Measurements from ENCODE around the gene SERAC1.
A peak's percentile ranks its signal among the peaks of the same experiment; 100 is the strongest.

SERAC1 gene

DNA sequence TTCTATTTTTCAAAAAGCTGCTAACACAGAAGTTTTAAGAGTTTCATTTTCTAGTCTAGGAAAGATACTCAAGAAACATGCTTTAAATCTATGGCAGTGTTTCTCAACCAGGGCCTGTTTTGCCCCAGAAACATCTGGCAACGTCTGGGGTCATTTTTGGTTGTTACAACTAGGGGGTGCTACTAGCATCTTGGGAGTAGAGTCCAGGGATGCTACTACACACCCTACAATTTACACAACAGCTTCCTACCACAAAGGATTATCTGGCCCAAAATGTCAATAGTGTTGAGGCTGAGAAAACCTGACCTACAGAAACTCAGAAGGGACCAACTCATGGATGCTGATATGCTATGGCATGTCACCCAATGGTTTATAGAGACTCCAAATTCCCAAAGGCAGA lies 24.4 kb downstream of the SERAC1 start:
- DNase-seq (ENCODE audit: low spot score), result peak; percentile 13
- TF ChIP-seq, protein P1, sequence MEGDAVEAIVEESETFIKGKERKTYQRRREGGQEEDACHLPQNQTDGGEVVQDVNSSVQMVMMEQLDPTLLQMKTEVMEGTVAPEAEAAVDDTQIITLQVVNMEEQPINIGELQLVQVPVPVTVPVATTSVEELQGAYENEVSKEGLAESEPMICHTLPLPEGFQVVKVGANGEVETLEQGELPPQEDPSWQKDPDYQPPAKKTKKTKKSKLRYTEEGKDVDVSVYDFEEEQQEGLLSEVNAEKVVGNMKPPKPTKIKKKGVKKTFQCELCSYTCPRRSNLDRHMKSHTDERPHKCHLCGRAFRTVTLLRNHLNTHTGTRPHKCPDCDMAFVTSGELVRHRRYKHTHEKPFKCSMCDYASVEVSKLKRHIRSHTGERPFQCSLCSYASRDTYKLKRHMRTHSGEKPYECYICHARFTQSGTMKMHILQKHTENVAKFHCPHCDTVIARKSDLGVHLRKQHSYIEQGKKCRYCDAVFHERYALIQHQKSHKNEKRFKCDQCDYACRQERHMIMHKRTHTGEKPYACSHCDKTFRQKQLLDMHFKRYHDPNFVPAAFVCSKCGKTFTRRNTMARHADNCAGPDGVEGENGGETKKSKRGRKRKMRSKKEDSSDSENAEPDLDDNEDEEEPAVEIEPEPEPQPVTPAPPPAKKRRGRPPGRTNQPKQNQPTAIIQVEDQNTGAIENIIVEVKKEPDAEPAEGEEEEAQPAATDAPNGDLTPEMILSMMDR (IDR thresholded peaks at IDR 0.05; ENCODE audit: extremely low read depth, missing control alignments), result peak; percentile 16

DNA sequence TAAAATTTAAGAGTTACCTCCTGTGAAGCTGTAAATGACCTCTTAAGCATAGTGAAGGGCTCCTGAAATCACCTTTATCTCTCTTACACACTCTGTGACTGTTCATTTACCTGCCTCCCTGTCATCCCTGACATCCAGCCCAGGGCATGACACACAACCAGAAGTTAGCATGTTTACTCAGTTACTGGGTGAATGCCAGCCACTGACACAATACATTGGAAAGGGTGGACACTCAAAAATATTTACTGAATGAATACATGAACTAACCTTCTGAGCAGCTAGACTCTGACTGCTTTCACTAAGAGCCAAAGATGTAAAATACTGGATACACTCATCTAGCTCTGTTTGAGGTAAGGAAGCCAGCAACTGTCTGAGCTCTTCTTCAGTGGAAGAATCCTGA lies 25.3 kb downstream of the SERAC1 start:
- TF ChIP-seq, protein P1 (IDR thresholded peaks at IDR 0.05; ENCODE audit: extremely low read depth, missing control alignments), result no peak
- no peak for DNase-seq (ENCODE audit: low spot score)

DNA sequence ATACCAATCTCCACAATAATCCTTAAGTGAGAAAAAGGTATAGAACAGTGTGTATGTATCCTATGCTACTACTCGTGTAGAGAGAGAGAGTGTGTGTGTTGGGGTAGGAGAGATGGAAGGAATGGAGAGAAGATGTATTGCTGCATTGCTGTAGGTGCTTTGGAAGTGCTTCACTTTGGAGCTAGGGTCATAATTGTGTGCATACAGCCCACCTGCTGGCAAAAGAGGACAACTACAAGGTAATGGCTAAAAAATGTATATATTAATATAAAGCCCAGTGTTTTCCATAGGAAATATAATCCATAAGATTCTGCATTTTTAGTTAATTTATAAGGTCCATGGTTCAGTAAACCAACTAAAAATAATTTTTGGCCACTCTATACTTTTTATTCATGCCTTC lies 36.1 kb downstream of the SERAC1 start:
- peak; percentile 14 for DNase-seq (ENCODE audit: low spot score)
- TF ChIP-seq, protein P1 (IDR thresholded peaks at IDR 0.05; ENCODE audit: extremely low read depth, missing control alignments), result peak; percentile 14

DNA sequence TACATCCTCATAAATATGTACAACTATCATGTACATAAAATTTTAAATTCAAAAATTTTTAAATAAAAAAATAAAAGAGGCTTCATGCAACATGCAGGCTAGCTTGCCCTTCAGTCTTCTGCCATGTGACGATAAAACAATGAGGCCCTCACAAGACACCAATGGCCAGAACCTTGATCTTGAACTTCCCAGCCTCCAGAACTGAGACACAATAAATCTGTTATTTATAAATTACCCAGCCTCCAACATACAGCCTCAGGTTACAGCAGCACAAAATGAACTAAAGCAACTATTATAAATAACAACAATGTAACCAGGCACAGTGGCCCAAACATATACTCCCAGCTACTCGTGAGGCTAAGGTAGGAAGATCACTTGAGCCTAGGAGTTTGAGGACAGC lies 42.8 kb downstream of the SERAC1 start:
- TF ChIP-seq, protein P1 (IDR thresholded peaks at IDR 0.05; ENCODE audit: extremely low read depth, missing control alignments), result no peak
- no peak for DNase-seq (ENCODE audit: low spot score)

DNA sequence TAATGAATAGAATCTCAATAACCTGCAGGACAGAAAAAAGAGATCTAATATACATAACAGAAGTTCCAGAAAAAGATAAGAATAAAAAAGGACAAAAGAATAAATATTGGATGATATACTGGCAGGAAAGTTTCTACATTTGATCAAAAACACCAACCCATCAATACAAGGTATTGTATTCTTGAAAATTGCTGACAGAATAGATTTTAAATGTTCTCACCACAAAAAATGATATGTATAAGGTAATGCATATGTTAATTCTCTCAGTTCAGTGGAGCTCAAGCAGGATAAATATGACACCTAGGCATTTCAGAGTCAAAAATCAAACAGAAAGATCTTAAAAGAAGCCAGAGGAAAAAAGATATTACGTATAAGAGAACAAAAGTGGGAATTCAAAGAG lies 43.8 kb downstream of the SERAC1 start:
- TF ChIP-seq, protein P1 (IDR thresholded peaks at IDR 0.05; ENCODE audit: extremely low read depth, missing control alignments), result no peak
- DNase-seq (ENCODE audit: low spot score), result no peak

DNA sequence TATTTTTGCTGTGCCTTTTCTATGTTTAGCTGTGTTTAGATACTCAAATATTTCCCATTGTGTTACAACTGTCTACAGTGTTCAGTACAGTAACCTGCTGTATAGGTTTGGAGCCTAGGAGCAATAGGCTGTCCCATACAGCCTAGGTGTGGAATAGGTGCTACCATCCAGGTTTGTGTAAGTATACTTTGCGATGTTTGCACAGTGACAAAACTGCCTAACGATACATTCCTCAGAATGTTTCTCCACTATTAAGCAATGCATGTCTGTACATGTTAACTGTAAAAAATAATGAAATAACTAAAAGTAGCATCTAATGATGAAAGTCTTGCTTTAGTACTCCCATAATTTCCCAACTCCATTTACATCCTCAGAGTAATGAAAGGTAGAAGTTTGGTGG lies 46.0 kb downstream of the SERAC1 start:
- DNase-seq (ENCODE audit: low spot score), result no peak
- TF ChIP-seq, protein P1 (IDR thresholded peaks at IDR 0.05; ENCODE audit: extremely low read depth, missing control alignments), result no peak

DNA sequence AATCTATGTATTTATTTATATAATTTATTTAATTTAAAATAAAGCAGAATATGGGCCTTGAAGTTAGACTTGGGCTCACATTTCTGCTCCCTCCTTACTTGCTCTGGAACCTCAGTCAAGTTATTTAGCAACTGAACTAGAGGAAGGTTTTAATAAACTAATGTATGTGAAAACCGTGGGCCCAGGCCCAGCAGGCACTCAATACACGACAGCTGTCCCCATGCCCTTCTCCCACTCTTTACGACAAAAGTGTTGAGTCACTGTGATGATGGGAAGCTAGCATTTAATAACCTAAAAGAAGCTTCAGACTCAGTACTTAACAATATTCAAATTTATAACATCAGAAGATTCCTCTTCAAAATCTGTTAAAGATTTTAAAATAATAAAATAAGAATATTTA lies 46.7 kb downstream of the SERAC1 start:
- no peak for DNase-seq (ENCODE audit: low spot score)
- TF ChIP-seq, protein P1 (IDR thresholded peaks at IDR 0.05; ENCODE audit: extremely low read depth, missing control alignments), result no peak
